K562 (cell line): ENCODE measurements around the gene ZNF502. TPM values are rescaled to one million over a fixed set of nuclear protein-coding genes. Genes with fewer than 3 reads are reported as not detected.

ENCODE experiments used
- ATAC-seq: fragments of 200-7000 bp; cut with Tn5 transposase; 3 replicates; pipeline ENCODE4 v1.9.1; 2020; ENCODE audit warnings: moderate library complexity
- BruUV-seq: library from RNA; stranded (reverse); fragments of 400-500 nt; replicated peaks from 2 replicates; lab custom pipeline; 2021; lab: Mats Ljungman, UMichigan
- CTCF ChIA-PET: fragments of 300-600 bp; formaldehyde crosslinking; extraction: SDS; loops from one replicate; lab custom pipeline; 2021; ENCODE audit warnings: low intra/inter-chr PET ratio; lab: Yijun Ruan, JAX
- POLR2A ChIA-PET: fragments of 300-600, 350-650 bp; sonication (Branson Sonifier 250); formaldehyde crosslinking; extraction: SDS; loops from one replicate; lab custom pipeline; 2021; ENCODE audit warnings: antibody characterized with exemption, inconsistent platforms; lab: Yijun Ruan, JAX
- DNase-seq, 4 experiments: peaks; one replicate each; pipeline versions ENCODE4 v3.0.0 to v3.0.0-alpha.2; 2011 to 2018; ENCODE audit warnings: low spot score in 3 of 4, mixed read lengths in 3 of 4; ENCODE audit errors: extremely low read depth in 1 of 4
- FAIRE-seq: peaks from 2 replicates; lab custom pipeline; 2011; peaks lifted over from hg19 to GRCh38; lab: Jason Lieb, UNC
- H2AFZ ChIP-seq: 2 replicates; pipeline ENCODE4 v1.6.0; 2011; ENCODE audit warnings: low read depth, low read length, control low read depth, inconsistent platforms
- H3K27ac ChIP-seq: fragments of 200-600 bp; 3 replicates; pipeline ENCODE4 v1.8.0; 2011; ENCODE audit warnings: low read depth, mild to moderate bottlenecking, control low read depth, inconsistent platforms, low read length, moderate library complexity, mixed read lengths; ENCODE audit errors: extremely low read depth
- H3K27me3 ChIP-seq, 2 experiments: fragments of 300-600 bp in 1 of 2; 2 replicates in 1 of 2; 3 replicates in 1 of 2; pipeline versions ENCODE4 v1.6.0 to v1.8.0; 2011; ENCODE audit warnings: inconsistent platforms in 2 of 2, low read length in 2 of 2, mild to moderate bottlenecking in 1 of 2, mixed read lengths in 1 of 2, moderate library complexity in 1 of 2; ENCODE audit not compliant: control insufficient read depth in 2 of 2, insufficient read depth in 2 of 2
- H3K36me3 ChIP-seq: fragments of 300-600 bp; 3 replicates; pipeline ENCODE4 v1.8.0; 2011; ENCODE audit warnings: mild to moderate bottlenecking, low read length, inconsistent platforms; ENCODE audit not compliant: control insufficient read depth, insufficient read depth
- H3K4me1 ChIP-seq, 2 experiments: fragments of 200-600 bp in 1 of 2; replicated peaks in 1 of 2; 2 replicates in 1 of 2; 3 replicates in 1 of 2; pipeline versions ENCODE4 v1.5.1 to v1.8.0; 2011; ENCODE audit warnings: inconsistent platforms in 2 of 2, low read length in 2 of 2, mild to moderate bottlenecking in 1 of 2, mixed read lengths in 1 of 2, moderate library complexity in 1 of 2; ENCODE audit not compliant: control insufficient read depth in 2 of 2, insufficient read depth in 2 of 2
- H3K4me2 ChIP-seq: 2 replicates; pipeline ENCODE4 v1.6.1; 2011; ENCODE audit warnings: low read length, control low read depth, inconsistent platforms, mixed read lengths; ENCODE audit not compliant: insufficient read depth
- H3K4me3 ChIP-seq: fragments of 200-600 bp; sonication (generic), shearing (Covaris generic); 2 replicates; pipeline ENCODE4 v1.5.1; 2016; ENCODE audit warnings: control low read depth, inconsistent platforms
- H3K79me2 ChIP-seq: fragments of 200-600 bp; 3 replicates; pipeline ENCODE4 v1.8.0; 2011; ENCODE audit warnings: low read length, inconsistent platforms; ENCODE audit not compliant: control insufficient read depth, insufficient read depth
- H3K9ac ChIP-seq, 2 experiments: 2 replicates each; pipeline versions ENCODE4 v1.6.0 to v1.6.1; 2011; ENCODE audit warnings: low read depth in 2 of 2, low read length in 2 of 2, control low read depth in 1 of 2, inconsistent platforms in 1 of 2, mild to moderate bottlenecking in 1 of 2, mixed read lengths in 1 of 2; ENCODE audit not compliant: insufficient read depth in 1 of 2
- H3K9me1 ChIP-seq: one replicate; pipeline ENCODE4 v1.6.0; 2011; ENCODE audit warnings: inconsistent platforms, mild to moderate bottlenecking, low read length, moderate library complexity; ENCODE audit not compliant: control insufficient read depth, insufficient read depth
- H3K9me3 ChIP-seq: replicated peaks from 2 replicates; pipeline ENCODE4 v1.5.1; 2011; ENCODE audit warnings: low read depth, low read length, inconsistent platforms; ENCODE audit not compliant: control insufficient read depth, insufficient read depth
- H4K20me1 ChIP-seq: replicated peaks from 2 replicates; pipeline ENCODE4 v1.6.1; 2011; ENCODE audit warnings: low read length, inconsistent platforms, mixed read lengths; ENCODE audit not compliant: control insufficient read depth, insufficient read depth
- DMBX1 ChIP-seq: fragments of 250-450 bp; sonication (Bioruptor Pico); IDR thresholded peaks from 2 replicates; pipeline ENCODE4 v1.8.0; 2022; ENCODE audit warnings: inconsistent platforms, mild to moderate bottlenecking, moderate library complexity, borderline replicate concordance
- E2F6 ChIP-seq, 2 experiments: IDR thresholded peaks; 2 replicates each; pipeline ENCODE4 v1.6.1; 2011; ENCODE audit warnings: borderline replicate concordance in 1 of 2, control low read depth in 1 of 2, low read depth in 1 of 2, low read length in 1 of 2, mild to moderate bottlenecking in 1 of 2, mixed read lengths in 1 of 2, moderate library complexity in 1 of 2; ENCODE audit not compliant: insufficient read depth in 1 of 2, insufficient read length in 1 of 2, poor library complexity in 1 of 2, severe bottlenecking in 1 of 2; ENCODE audit errors: extremely low read depth in 1 of 2
- HIVEP1 ChIP-seq: fragments of 250-450 bp; sonication (Bioruptor Pico); IDR thresholded peaks from 2 replicates; pipeline ENCODE4 v1.4.0; 2020; ENCODE audit warnings: mild to moderate bottlenecking
- KLF16 ChIP-seq: IDR thresholded peaks from 2 replicates; pipeline ENCODE4 v1.6.1; 2016; ENCODE audit warnings: antibody characterized with exemption
- SMC3 ChIP-seq: conservative IDR thresholded peaks from 2 replicates; pipeline ENCODE4 v1.6.1; 2011; ENCODE audit warnings: low read depth, low read length, improper control_type of control experiment; ENCODE audit not compliant: insufficient read depth
- ZEB2 ChIP-seq: fragments of 450-650 bp; IDR thresholded peaks from 2 replicates; pipeline ENCODE4 v1.6.1; 2016
- ZNF184 ChIP-seq: sonication (generic); formaldehyde crosslinking; IDR thresholded peaks from 2 replicates; pipeline ENCODE4 v1.5.0; 2020; ENCODE audit warnings: missing genetic modification reagents
- ZNF41 ChIP-seq: fragments of 250-450 bp; sonication (Bioruptor Pico); conservative IDR thresholded peaks from 2 replicates; pipeline ENCODE4 v1.4.0; 2020; ENCODE audit warnings: mild to moderate bottlenecking
- WGBS: fragments of 100-300 bp; shearing (Covaris generic); methylation state at CpG from one replicate; pipeline ENCODE4 v1.1.6; 2016; ENCODE audit warnings: low coverage, mixed read lengths; ENCODE audit not compliant: insufficient coverage; ENCODE audit errors: missing lambda C conversion rate; 5-methylcytosine and 5-hydroxymethylcytosine counted together
- in situ Hi-C: fragments of 300-500 bp; cut with MboI; formaldehyde crosslinking; loops from 4 replicates; pipeline ENCODE4 v1.15.0; 2018; ENCODE audit warnings: inconsistent platforms, mixed read lengths
- intact Hi-C: fragments of 100-400 bp; cut with micrococcal nuclease; formaldehyde crosslinking; loops from 2 replicates; pipeline ENCODE4 v1.14.2; 2022
- polyA plus RNA-seq, 8 experiments: library from polyadenylated mRNA; depleted of rRNA in 4 of 8; stranded (reverse) in 5 of 8; unstranded in 3 of 8; fragments of >200 nt; fragmentation: Nextera tagmentation in 2 of 8; fragmentation: Illumina TruSeq in 1 of 8; extraction: Ambion mirVana in 2 of 8; extraction: Trizol in 1 of 8; gene quantifications; 2 replicates each; pipeline versions ENCODE4 v1.2.1 to v1.2.3, GENCODE V29; 2011 to 2014; ENCODE audit warnings: inconsistent platforms in 1 of 8, missing spikeins in 1 of 8
- total RNA-seq, 7 experiments: library from RNA; depleted of rRNA in 6 of 7; stranded (reverse); fragments of >200 nt in 6 of 7; fragmentation: Illumina TruSeq in 2 of 7; extraction: Trizol in 2 of 7; gene quantifications; 2 replicates each; pipeline versions ENCODE4 v1.2.1 to v1.2.3, GENCODE V29; 2011 to 2021; ENCODE audit warnings: low replicate concordance in 1 of 7
- TF ChIP-seq, protein P1 (sequence below): fragments of 250-450 bp; sonication (Bioruptor Pico); IDR thresholded peaks from 2 replicates; pipeline ENCODE4 v1.4.0; 2020; ENCODE audit warnings: mild to moderate bottlenecking, moderate library complexity, borderline replicate concordance

Gene ZNF502
- total and polyA plus RNA-seq, 9 of the 15 experiments (the other 6 are each of a cell fraction or from before 2014, with no cell fraction given) = 0.38 to 0.98 (median 0.67) TPM

DNA sequence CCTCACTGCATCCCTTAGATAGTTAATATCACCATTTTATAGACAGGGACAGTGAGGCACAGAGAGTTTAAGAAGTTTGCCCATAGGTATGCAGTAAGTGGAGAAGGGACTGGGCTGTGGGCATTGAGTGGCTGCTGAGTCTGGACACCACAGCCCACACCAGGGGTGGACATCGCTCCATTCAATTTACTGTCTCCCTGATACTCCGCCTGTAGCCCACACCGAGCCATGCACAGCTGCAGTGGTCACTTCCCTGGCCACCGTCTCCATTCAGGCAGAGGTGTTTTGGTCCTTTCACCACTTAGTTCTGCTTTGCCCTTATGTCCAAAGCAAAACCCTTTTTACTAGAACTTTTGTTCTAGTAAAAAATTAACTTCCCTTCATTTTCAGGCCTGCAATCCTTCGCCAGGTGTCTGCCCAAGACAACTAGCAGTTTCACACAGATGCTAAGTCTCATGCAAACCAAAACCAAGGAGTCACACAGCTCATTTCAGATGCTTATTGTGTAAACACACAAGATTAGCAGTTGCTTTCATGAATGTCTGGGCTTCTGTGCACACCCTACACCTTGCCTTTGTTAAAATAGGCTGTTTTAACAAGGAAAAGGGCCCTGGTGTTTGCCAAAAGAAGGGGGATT, 33.9 kb upstream of the ZNF502 start:
- no peak for FAIRE-seq
- CTCF ChIA-PET = no interaction called here
- no TSS peak for BruUV-seq
- no peaks in the 10 kb centered on the region for H3K4me1 ChIP-seq
- in situ Hi-C loops = no loop called here
- no peak overlapping the region for H3K27ac ChIP-seq
- DNase-seq = no peak
- no peak overlapping the region for H3K4me2 ChIP-seq
- H3K4me3 ChIP-seq = no peak overlapping the region
- H3K9ac ChIP-seq = no peak overlapping the region
- no peaks in the 10 kb centered on the region; a peak in 2 of 5 replicates for H3K27me3 ChIP-seq
- H3K36me3 ChIP-seq = no peaks in the 10 kb centered on the region
- intact Hi-C loops = no loop called here
- no peak for ATAC-seq
- 0% methylated on average over 5 of the region's 5 CpGs for WGBS
- POLR2A ChIA-PET = no interaction called here
- H3K9me1 ChIP-seq = no peaks in the 10 kb centered on the region
- H3K9me3 ChIP-seq = peaks cover 10% of the 10 kb centered on the region
- H4K20me1 ChIP-seq = no peaks in the 10 kb centered on the region
- TF ChIP-seq ZEB2 (no peak), ZNF41 (CRISPR knock-in tag) (no peak)
- H2AFZ ChIP-seq = no peak overlapping the region
- H3K79me2 ChIP-seq = no peaks in the 10 kb centered on the region

GRCh38 chr3:44680921-44681455, 31.5 kb upstream of the ZNF502 start:
- POLR2A ChIA-PET = interaction anchor here (0.6 to 1.8 kb wide), 3 partner anchors 15 to 21 kb away, joined by 3 to 4 read pairs (median 3); no protein-coding TSS in a partner anchor
- FAIRE-seq = no peak
- CTCF ChIA-PET = no interaction called here
- TF ChIP-seq SMC3 = no peak
- TF ChIP-seq DMBX1 (CRISPR knock-in tag) = no peak
- TF ChIP-seq, protein P1, sequence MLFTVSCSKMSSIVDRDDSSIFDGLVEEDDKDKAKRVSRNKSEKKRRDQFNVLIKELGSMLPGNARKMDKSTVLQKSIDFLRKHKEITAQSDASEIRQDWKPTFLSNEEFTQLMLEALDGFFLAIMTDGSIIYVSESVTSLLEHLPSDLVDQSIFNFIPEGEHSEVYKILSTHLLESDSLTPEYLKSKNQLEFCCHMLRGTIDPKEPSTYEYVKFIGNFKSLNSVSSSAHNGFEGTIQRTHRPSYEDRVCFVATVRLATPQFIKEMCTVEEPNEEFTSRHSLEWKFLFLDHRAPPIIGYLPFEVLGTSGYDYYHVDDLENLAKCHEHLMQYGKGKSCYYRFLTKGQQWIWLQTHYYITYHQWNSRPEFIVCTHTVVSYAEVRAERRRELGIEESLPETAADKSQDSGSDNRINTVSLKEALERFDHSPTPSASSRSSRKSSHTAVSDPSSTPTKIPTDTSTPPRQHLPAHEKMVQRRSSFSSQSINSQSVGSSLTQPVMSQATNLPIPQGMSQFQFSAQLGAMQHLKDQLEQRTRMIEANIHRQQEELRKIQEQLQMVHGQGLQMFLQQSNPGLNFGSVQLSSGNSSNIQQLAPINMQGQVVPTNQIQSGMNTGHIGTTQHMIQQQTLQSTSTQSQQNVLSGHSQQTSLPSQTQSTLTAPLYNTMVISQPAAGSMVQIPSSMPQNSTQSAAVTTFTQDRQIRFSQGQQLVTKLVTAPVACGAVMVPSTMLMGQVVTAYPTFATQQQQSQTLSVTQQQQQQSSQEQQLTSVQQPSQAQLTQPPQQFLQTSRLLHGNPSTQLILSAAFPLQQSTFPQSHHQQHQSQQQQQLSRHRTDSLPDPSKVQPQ (CRISPR knock-in tag) = no peak
- no peak for TF ChIP-seq ZNF184 (CRISPR knock-in tag)
- no peak for TF ChIP-seq HIVEP1 (CRISPR knock-in tag)
- no peak for TF ChIP-seq KLF16
- no peak for TF ChIP-seq E2F6 (IDR thresholded peaks at IDR 0.05; ENCODE audit: borderline replicate concordance in 1 of 2, extremely low read depth in 1 of 2, insufficient read depth in 1 of 2, insufficient read length in 1 of 2, low read depth in 1 of 2, low read length in 1 of 2, poor library complexity in 1 of 2, severe bottlenecking in 1 of 2)

More at GRCh38 chr3:44680921-44681455, 31.5 kb upstream of the ZNF502 start:
- DNase-seq (no peak), ATAC-seq (no peak)
- Histone ChIP-seq H3K36me3 (no peaks in the 10 kb centered on the region), H3K27me3 (peaks cover 3 to 10% of the 10 kb centered on the region in 2 experiments; a peak in 4 of 5 replicates), H3K4me3 (no peak overlapping the region), H4K20me1 (no peaks in the 10 kb centered on the region), H3K9ac (no peak overlapping the region), H2AFZ (no peak overlapping the region), H3K27ac (no peak overlapping the region), H3K4me2 (no peak overlapping the region), H3K79me2 (no peaks in the 10 kb centered on the region), H3K4me1 (peaks cover 0 to 5% of the 10 kb centered on the region in 2 experiments; a peak in 1 of 5 replicates), H3K9me1 (no peaks in the 10 kb centered on the region), H3K9me3 (peaks cover 3% of the 10 kb centered on the region; the same call in 1 of the 2 replicates)
- intact Hi-C loops (no loop called here), in situ Hi-C loops (no loop called here)
- 5% methylated on average over 4 of the region's 4 CpGs for WGBS
- no TSS peak for BruUV-seq
